T-helper 1 cell treated with Interleukin-12 subunit alpha and Interleukin-12 subunit beta and Interleukin-4 antibody, amounts not matched to agents 30 μg/mL and 1 μg/mL, for 36 hours (primary cell): Measurements from ENCODE around the gene TTC28.
"Not testable (repeated sequence)": the region's sequence is repeated elsewhere in the genome, so short reads cannot be mapped to it uniquely, and the experiment has no call there.

Experiments
- H3K27ac Mint-ChIP-seq: one replicate; pipeline ENCODE4 v1.8.0; 2021; ENCODE audit warnings: mild to moderate bottlenecking, mixed read lengths
- H3K27me3 Mint-ChIP-seq: one replicate; pipeline ENCODE4 v1.8.0; 2021; ENCODE audit warnings: low read depth, mixed read lengths
- H3K36me3 Mint-ChIP-seq: one replicate; pipeline ENCODE4 v1.8.0; 2021; ENCODE audit warnings: low read depth, mixed read lengths
- H3K4me1 Mint-ChIP-seq: one replicate; pipeline ENCODE4 v1.8.0; 2021; ENCODE audit warnings: low read depth, mixed read lengths
- H3K4me3 Mint-ChIP-seq: one replicate; pipeline ENCODE4 v1.8.0; 2021; ENCODE audit warnings: mild to moderate bottlenecking, moderate library complexity, mixed read lengths
- H3K9me3 Mint-ChIP-seq: one replicate; pipeline ENCODE4 v1.8.0; 2021; ENCODE audit warnings: mixed read lengths

TTC28 gene

GRCh38 chr22:28095316-28096095, 584.1 kb downstream of the TTC28 start:
- Mint-ChIP-seq H3K9me3 (no peaks in the 10 kb centered on the region), H3K36me3 (no peaks in the 10 kb centered on the region), H3K4me1 (no peaks in the 10 kb centered on the region), H3K4me3 (no peak overlapping the region), H3K27me3 (no peaks in the 10 kb centered on the region), H3K27ac (no peak overlapping the region)

- Mint-ChIP-seq H3K36me3 (no peaks in the 10 kb centered on the region), H3K9me3 (no peaks in the 10 kb centered on the region), H3K27me3 (no peaks in the 10 kb centered on the region), H3K4me3 (no peak overlapping the region), H3K4me1 (no peaks in the 10 kb centered on the region), H3K27ac (no peak overlapping the region)
These were observed 584.9 kb downstream of the TTC28 start for GRCh38 chr22:28094771-28095170.

- H3K4me3 Mint-ChIP-seq = no peak overlapping the region
- no peaks in the 10 kb centered on the region for H3K4me1 Mint-ChIP-seq
- no peaks in the 10 kb centered on the region for H3K9me3 Mint-ChIP-seq
- H3K36me3 Mint-ChIP-seq = no peaks in the 10 kb centered on the region
- H3K27me3 Mint-ChIP-seq = no peaks in the 10 kb centered on the region
- H3K27ac Mint-ChIP-seq = no peak overlapping the region
These were observed 585.9 kb downstream of the TTC28 start for GRCh38 chr22:28093711-28094110.

- Mint-ChIP-seq H3K27ac (no peak overlapping the region), H3K36me3 (no peaks in the 10 kb centered on the region), H3K4me3 (no peak overlapping the region), H3K4me1 (no peaks in the 10 kb centered on the region), H3K27me3 (no peaks in the 10 kb centered on the region), H3K9me3 (no peaks in the 10 kb centered on the region)
These were observed 588.2 kb downstream of the TTC28 start for GRCh38 chr22:28091486-28091885.

GRCh38 chr22:28089541-28089940, 590.1 kb downstream of the TTC28 start:
- not testable (repeated sequence) for H3K27me3 Mint-ChIP-seq, H3K27ac Mint-ChIP-seq, H3K4me3 Mint-ChIP-seq, H3K4me1 Mint-ChIP-seq, H3K36me3 Mint-ChIP-seq
- peaks cover 12% of the 10 kb centered on the region for H3K9me3 Mint-ChIP-seq

GRCh38 chr22:28077166-28077565, 602.5 kb downstream of the TTC28 start:
- H3K36me3 Mint-ChIP-seq = no peaks in the 10 kb centered on the region
- H3K4me3 Mint-ChIP-seq = no peak overlapping the region

GRCh38 chr22:28075358-28075981, 604.2 kb downstream of the TTC28 start:
- no peak overlapping the region for H3K4me3 Mint-ChIP-seq
- no peak overlapping the region for H3K27ac Mint-ChIP-seq
- no peaks in the 10 kb centered on the region for H3K27me3 Mint-ChIP-seq

More at GRCh38 chr22:28077166-28077565, 602.5 kb downstream of the TTC28 start:
- no peak overlapping the region for H3K27ac Mint-ChIP-seq
- H3K9me3 Mint-ChIP-seq = no peaks in the 10 kb centered on the region
- H3K4me1 Mint-ChIP-seq = no peaks in the 10 kb centered on the region
- H3K27me3 Mint-ChIP-seq = no peaks in the 10 kb centered on the region

GRCh38 chr22:28074526-28074925, 605.1 kb downstream of the TTC28 start:
- no peaks in the 10 kb centered on the region for H3K36me3 Mint-ChIP-seq
- H3K27ac Mint-ChIP-seq = no peak overlapping the region
- H3K27me3 Mint-ChIP-seq = no peaks in the 10 kb centered on the region
- H3K4me1 Mint-ChIP-seq = no peaks in the 10 kb centered on the region
- H3K4me3 Mint-ChIP-seq = no peak overlapping the region
- no peaks in the 10 kb centered on the region for H3K9me3 Mint-ChIP-seq

More at GRCh38 chr22:28075358-28075981, 604.2 kb downstream of the TTC28 start:
- H3K36me3 Mint-ChIP-seq = no peaks in the 10 kb centered on the region
- no peaks in the 10 kb centered on the region for H3K9me3 Mint-ChIP-seq
- no peaks in the 10 kb centered on the region for H3K4me1 Mint-ChIP-seq

- H3K4me1 Mint-ChIP-seq = no peaks in the 10 kb centered on the region
- H3K9me3 Mint-ChIP-seq = no peaks in the 10 kb centered on the region
- H3K4me3 Mint-ChIP-seq = no peak overlapping the region
- no peak overlapping the region for H3K27ac Mint-ChIP-seq
- no peaks in the 10 kb centered on the region for H3K27me3 Mint-ChIP-seq
- H3K36me3 Mint-ChIP-seq = no peaks in the 10 kb centered on the region
These were observed 607.6 kb downstream of the TTC28 start for GRCh38 chr22:28072066-28072465.

- no peak overlapping the region for H3K4me3 Mint-ChIP-seq
- H3K36me3 Mint-ChIP-seq = no peaks in the 10 kb centered on the region
- H3K9me3 Mint-ChIP-seq = no peaks in the 10 kb centered on the region
- H3K27me3 Mint-ChIP-seq = peaks cover 3% of the 10 kb centered on the region
- no peaks in the 10 kb centered on the region for H3K4me1 Mint-ChIP-seq
- H3K27ac Mint-ChIP-seq = no peak overlapping the region
These were observed 610.8 kb downstream of the TTC28 start for GRCh38 chr22:28068826-28069225.

- peaks cover 3% of the 10 kb centered on the region for H3K27me3 Mint-ChIP-seq
- H3K27ac Mint-ChIP-seq = no peak overlapping the region
- H3K9me3 Mint-ChIP-seq = peaks cover 11% of the 10 kb centered on the region
- H3K4me1 Mint-ChIP-seq = no peaks in the 10 kb centered on the region
- no peaks in the 10 kb centered on the region for H3K36me3 Mint-ChIP-seq
- no peak overlapping the region for H3K4me3 Mint-ChIP-seq
These were observed 614.7 kb downstream of the TTC28 start for GRCh38 chr22:28064920-28065319.

GRCh38 chr22:28063656-28064055, 616.0 kb downstream of the TTC28 start:
- Mint-ChIP-seq H3K4me1 (no peaks in the 10 kb centered on the region), H3K27me3 (peaks cover 7% of the 10 kb centered on the region), H3K27ac (no peak overlapping the region), H3K4me3 (no peak overlapping the region), H3K9me3 (peaks cover 11% of the 10 kb centered on the region), H3K36me3 (no peaks in the 10 kb centered on the region)

- H3K4me1 Mint-ChIP-seq, H3K4me3 Mint-ChIP-seq, H3K27me3 Mint-ChIP-seq, H3K36me3 Mint-ChIP-seq, H3K27ac Mint-ChIP-seq: not testable (repeated sequence)
- peaks cover 11% of the 10 kb centered on the region for H3K9me3 Mint-ChIP-seq
These were observed 619.0 kb downstream of the TTC28 start for GRCh38 chr22:28060594-28060993.

GRCh38 chr22:28058036-28058435, 621.6 kb downstream of the TTC28 start:
- no peaks in the 10 kb centered on the region for H3K36me3 Mint-ChIP-seq
- peaks cover 11% of the 10 kb centered on the region for H3K9me3 Mint-ChIP-seq
- H3K4me3 Mint-ChIP-seq = no peak overlapping the region
- no peak overlapping the region for H3K27ac Mint-ChIP-seq
- H3K4me1 Mint-ChIP-seq = no peaks in the 10 kb centered on the region
- peaks cover 5% of the 10 kb centered on the region for H3K27me3 Mint-ChIP-seq

- Mint-ChIP-seq H3K4me1 (no peaks in the 10 kb centered on the region), H3K27me3 (peaks cover 5% of the 10 kb centered on the region), H3K4me3 (no peak overlapping the region), H3K36me3 (no peaks in the 10 kb centered on the region), H3K9me3 (no peaks in the 10 kb centered on the region), H3K27ac (no peak overlapping the region)
These were observed 624.8 kb downstream of the TTC28 start for GRCh38 chr22:28054819-28055208.
